Parathyroid adenoma (tissue), 2 donors: ENCODE results near the gene MAL.

ENCODE experiments used
- H2AFZ ChIP-seq: fragments of 300-600 bp; sonication (generic); one replicate; pipeline ENCODE4 v1.7.0; 2017; ENCODE audit warnings: antibody characterized with exemption, mild to moderate bottlenecking
- H3K27ac ChIP-seq: fragments of 300-600 bp; sonication (generic); one replicate; pipeline ENCODE4 v1.7.0; 2017
- H3K27me3 ChIP-seq: fragments of 300-600 bp; sonication (generic); one replicate; pipeline ENCODE4 v1.7.0; 2017; ENCODE audit warnings: low read length; ENCODE audit not compliant: control insufficient read depth, insufficient read depth
- H3K36me3 ChIP-seq: fragments of 300-600 bp; sonication (generic); one replicate; pipeline ENCODE4 v1.7.0; 2017; ENCODE audit warnings: low read length; ENCODE audit not compliant: control insufficient read depth, insufficient read depth
- H3K4me1 ChIP-seq: fragments of 300-600 bp; sonication (generic); one replicate; pipeline ENCODE4 v1.7.0; 2017; ENCODE audit warnings: control low read depth
- H3K4me2 ChIP-seq: fragments of 300-600 bp; sonication (generic); one replicate; pipeline ENCODE4 v1.7.0; 2017; ENCODE audit warnings: low read length
- H3K4me3 ChIP-seq: fragments of 300-600 bp; sonication (generic); one replicate; pipeline ENCODE4 v1.7.0; 2017; ENCODE audit warnings: low read depth, low read length
- H3K79me2 ChIP-seq: fragments of 300-600 bp; sonication (generic); one replicate; pipeline ENCODE4 v1.7.0; 2017; ENCODE audit warnings: control low read depth
- H3K9ac ChIP-seq: fragments of 300-600 bp; sonication (generic); one replicate; pipeline ENCODE4 v1.7.0; 2017; ENCODE audit warnings: mild to moderate bottlenecking
- H3K9me3 ChIP-seq: fragments of 300-600 bp; sonication (generic); one replicate; pipeline ENCODE4 v1.7.0; 2017; ENCODE audit warnings: low read length; ENCODE audit not compliant: control insufficient read depth
- CTCF ChIP-seq: fragments of 300-600 bp; sonication (generic); IDR thresholded peaks from one replicate; pipeline ENCODE4 v1.7.0; 2017; ENCODE audit warnings: antibody characterized with exemption, mild to moderate bottlenecking
- donor health status: primary hyperparathyroidism.

Gene MAL

GRCh38 chr2:95006588-95006987, 18.9 kb upstream of the MAL start:
- no peaks in the 10 kb centered on the region for H3K36me3 ChIP-seq
- H3K27me3 ChIP-seq = no peaks in the 10 kb centered on the region
- H3K4me3 ChIP-seq = no peak overlapping the region
- no peak overlapping the region for H3K9ac ChIP-seq
- no peak overlapping the region for H3K4me2 ChIP-seq
- H3K9me3 ChIP-seq = no peaks in the 10 kb centered on the region
- no peaks in the 10 kb centered on the region for H3K79me2 ChIP-seq
- H3K27ac ChIP-seq = no peak overlapping the region
- TF ChIP-seq CTCF = no peak
- no peak overlapping the region for H2AFZ ChIP-seq
- no peaks in the 10 kb centered on the region for H3K4me1 ChIP-seq

- H3K4me3 ChIP-seq = no peak overlapping the region
- no peaks in the 10 kb centered on the region for H3K4me1 ChIP-seq
- no peaks in the 10 kb centered on the region for H3K27me3 ChIP-seq
- no peak overlapping the region for H3K4me2 ChIP-seq
- no peaks in the 10 kb centered on the region for H3K79me2 ChIP-seq
- no peak overlapping the region for H3K27ac ChIP-seq
- no peaks in the 10 kb centered on the region for H3K9me3 ChIP-seq
- H3K9ac ChIP-seq = no peak overlapping the region
- H2AFZ ChIP-seq = no peak overlapping the region
- H3K36me3 ChIP-seq = no peaks in the 10 kb centered on the region
- TF ChIP-seq CTCF = no peak
Observed at GRCh38 chr2:95007031-95007609, 18.4 kb upstream of the MAL start.

GRCh38 chr2:95007822-95008221, 17.7 kb upstream of the MAL start:
- no peak overlapping the region for H3K4me3 ChIP-seq
- H3K79me2 ChIP-seq = no peaks in the 10 kb centered on the region
- no peak overlapping the region for H3K27ac ChIP-seq

GRCh38 chr2:95008306-95008705, 17.2 kb upstream of the MAL start:
- H3K36me3 ChIP-seq = no peaks in the 10 kb centered on the region
- no peaks in the 10 kb centered on the region for H3K9me3 ChIP-seq
- TF ChIP-seq CTCF = no peak
- H3K4me3 ChIP-seq = no peak overlapping the region
- no peaks in the 10 kb centered on the region for H3K4me1 ChIP-seq
- no peak overlapping the region for H3K27ac ChIP-seq
- H2AFZ ChIP-seq = no peak overlapping the region
- no peak overlapping the region for H3K9ac ChIP-seq
- no peak overlapping the region for H3K4me2 ChIP-seq
- H3K79me2 ChIP-seq = no peaks in the 10 kb centered on the region
- H3K27me3 ChIP-seq = no peaks in the 10 kb centered on the region

More at GRCh38 chr2:95007822-95008221, 17.7 kb upstream of the MAL start:
- H3K9me3 ChIP-seq = no peaks in the 10 kb centered on the region
- H3K4me1 ChIP-seq = no peaks in the 10 kb centered on the region
- H2AFZ ChIP-seq = no peak overlapping the region
- H3K9ac ChIP-seq = no peak overlapping the region
- TF ChIP-seq CTCF = no peak
- no peak overlapping the region for H3K4me2 ChIP-seq
- no peaks in the 10 kb centered on the region for H3K36me3 ChIP-seq
- no peaks in the 10 kb centered on the region for H3K27me3 ChIP-seq

- no peak overlapping the region for H3K4me2 ChIP-seq
- H3K79me2 ChIP-seq = no peaks in the 10 kb centered on the region
- no peak overlapping the region for H3K9ac ChIP-seq
- no peak overlapping the region for H3K4me3 ChIP-seq
- H3K9me3 ChIP-seq = no peaks in the 10 kb centered on the region
- no peak overlapping the region for H2AFZ ChIP-seq
- no peak overlapping the region for H3K27ac ChIP-seq
- H3K36me3 ChIP-seq = no peaks in the 10 kb centered on the region
- no peak for TF ChIP-seq CTCF
- H3K4me1 ChIP-seq = no peaks in the 10 kb centered on the region
- H3K27me3 ChIP-seq = no peaks in the 10 kb centered on the region
Observed at GRCh38 chr2:95008996-95009395, 16.5 kb upstream of the MAL start.
